ENCODE results near the gene CEP97.
"Not testable (repeated sequence)": the region's sequence is repeated elsewhere in the genome, so short reads cannot be mapped to it uniquely, and the experiment has no call there.

Gene CEP97

DNA sequence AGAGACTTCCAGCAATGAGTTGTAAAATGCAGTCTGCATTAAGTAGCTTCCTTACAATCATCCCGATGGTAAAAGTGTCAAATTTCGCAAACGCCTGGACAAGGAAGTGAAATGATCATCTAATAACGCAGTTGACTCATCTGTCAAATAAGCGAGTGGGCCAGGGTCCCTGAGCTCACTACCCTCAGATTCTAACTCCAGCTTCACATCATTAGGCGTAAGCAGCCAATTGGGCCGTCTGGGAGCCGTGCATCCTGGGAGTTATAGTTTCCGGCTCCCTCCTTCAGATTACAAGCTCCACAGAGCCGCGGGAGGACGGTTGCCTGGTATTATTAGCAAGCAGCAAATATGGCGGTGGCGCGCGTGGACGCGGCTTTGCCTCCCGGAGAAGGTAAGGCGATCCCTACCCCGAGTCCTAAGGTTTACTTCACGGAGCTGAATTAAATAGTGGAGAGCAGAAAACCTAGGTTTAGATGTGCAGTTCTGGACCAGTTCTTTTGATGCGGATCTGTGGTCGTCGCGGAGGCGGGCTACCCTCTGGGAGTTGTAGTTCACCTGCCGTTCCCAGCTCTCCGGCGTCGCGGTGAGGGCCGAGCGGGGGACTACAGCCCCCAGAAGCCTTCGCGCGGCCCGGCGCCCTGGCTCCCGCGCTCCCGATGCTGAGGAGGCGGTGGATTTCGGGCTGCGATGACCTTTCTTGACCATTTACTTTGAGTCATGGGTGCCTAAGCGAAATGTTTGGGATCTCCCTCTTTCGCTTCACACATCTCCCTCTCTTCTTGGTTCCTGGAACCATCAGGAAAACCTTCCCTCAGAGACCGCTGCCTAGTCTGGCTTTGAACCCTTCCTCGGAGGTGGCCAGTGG is at the start of gene CEP97:
CEP97 (plus strand) TSS at position 286 of the 865 bp plus-strand sequence; CDS start at position 349, 63 bp downstream.
- DNase-seq (ENCODE audit: low spot score): peak; percentile 91

DNA sequence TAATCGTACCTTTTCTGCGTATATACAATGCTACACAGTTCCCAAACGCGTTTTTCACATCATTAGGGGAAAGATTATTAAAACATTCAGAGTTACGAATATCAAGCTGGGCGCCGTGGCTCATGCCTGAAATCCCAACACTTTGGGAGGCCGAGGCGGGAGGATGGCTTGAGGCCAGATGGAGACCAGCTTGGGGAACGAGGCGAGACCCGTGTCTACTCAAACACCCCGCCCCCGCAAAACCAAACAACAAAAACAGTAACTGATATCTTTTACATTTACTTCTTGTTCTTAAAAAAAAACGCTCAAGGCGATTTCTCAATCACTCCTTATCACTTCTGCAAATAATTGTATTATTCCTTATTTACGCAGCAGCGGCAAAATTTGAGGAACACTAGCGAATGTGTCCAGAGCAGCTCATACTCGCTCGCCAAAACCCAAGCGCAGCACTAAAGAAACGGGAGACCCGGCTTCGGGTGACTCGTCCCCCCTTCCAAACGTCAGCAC is 48.7 kb upstream of the CEP97 start:
- DNase-seq (ENCODE audit: low spot score): no peak

DNA sequence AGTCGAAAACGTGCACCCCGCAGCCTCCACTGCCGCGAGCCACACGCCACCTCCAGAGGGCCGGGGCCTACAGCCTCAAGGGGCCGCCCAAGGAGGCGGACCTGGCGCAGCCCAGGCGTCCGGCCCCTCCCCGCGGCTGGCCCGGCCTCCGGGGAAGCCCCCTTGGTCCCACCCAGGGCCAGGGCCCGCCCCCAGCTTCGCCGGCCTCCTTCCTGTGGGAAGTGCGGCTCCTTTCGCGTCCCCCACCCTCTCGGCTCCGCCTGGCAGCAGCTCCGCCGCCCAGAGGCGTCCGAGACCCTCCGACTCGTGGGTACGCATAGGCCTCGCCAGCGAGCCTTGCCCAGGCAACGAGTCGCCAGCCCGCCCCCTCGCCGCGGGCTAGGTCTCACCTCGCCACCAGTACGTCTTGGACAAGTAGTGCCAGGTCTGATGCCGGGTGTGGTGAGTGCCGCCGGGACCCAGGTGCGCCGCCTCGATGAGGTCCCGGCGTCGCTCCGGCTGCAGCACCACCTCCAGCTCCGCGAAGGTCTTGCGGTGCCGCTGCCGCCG is 48.1 kb upstream of the CEP97 start:
- DNase-seq (ENCODE audit: low spot score): peak; percentile 92

- peak; percentile 98 for DNase-seq (ENCODE audit: low spot score)
Measured at GRCh38 chr3:101676765-101677435, 47.5 kb upstream of the CEP97 start, which contains the start of gene ZBTB11. ZBTB11 (minus strand) TSS chr3:101677132; CDS start chr3:101676914, 218 bp downstream.

DNA sequence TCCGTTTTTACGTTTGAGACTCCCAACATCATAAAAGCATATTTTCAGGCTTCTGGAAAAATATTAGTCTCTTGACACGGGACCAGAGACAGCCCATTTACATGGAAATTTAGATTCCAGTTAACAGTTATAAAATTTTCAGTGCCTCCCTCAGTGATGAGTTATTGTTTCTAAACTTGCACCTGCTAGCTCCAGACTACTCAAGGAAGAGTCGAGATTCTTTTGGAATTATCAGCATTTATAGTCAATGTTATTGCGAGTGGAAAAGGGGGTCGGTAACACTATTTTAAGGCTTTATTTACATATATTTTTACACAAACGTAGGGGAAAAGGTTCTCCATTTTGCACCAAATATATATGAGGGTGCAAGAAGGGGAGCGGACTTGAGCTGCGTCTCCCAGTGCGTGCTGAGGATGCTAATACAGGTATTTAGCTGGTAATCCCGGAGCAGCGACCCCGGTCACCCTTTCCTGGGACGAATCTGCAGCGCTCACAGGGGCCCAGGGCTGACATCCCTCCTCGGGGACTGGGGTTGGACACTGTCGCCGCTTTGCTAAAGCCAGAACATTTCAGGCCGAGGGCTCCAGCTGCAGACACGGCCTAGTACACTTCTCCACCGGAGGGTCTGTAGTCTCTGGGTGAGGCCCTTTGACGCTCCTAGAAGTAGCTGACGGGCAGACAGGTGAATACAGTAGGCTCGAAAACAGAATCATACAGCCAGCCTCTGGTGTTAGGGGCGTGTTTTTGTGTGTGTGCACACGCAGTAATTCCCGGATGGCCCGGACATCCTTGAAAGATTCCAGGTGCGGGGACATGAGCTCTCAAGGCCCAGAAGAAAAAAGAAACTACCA is 46.8 kb upstream of the CEP97 start:
- DNase-seq (ENCODE audit: low spot score): no peak

DNA sequence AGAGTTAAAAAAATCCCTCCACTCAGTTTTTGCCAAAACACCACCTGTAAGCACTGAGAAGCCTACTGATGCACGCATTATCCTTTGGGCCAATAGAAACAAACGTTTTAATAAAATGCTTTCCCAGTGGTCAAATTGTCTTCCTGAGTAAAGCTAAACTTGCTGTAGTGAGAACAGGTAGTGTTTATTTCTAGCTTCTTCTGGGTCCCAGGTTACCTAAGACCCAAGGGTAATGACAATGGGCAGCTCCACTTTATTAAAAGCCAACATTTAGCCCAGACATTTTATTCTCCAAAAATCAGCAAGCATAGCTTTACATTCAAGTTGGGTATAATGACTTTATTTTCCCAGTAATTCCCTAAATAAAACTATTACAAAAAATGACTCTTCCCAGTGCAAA is 45.6 kb upstream of the CEP97 start:
- DNase-seq (ENCODE audit: low spot score): not testable (repeated sequence)

- DNase-seq (ENCODE audit: low spot score): no peak
Measured at GRCh38 chr3:101680466-101680865, 43.9 kb upstream of the CEP97 start.

GRCh38 chr3:101685050-101685400 is 39.4 kb upstream of the CEP97 start:
- no peak for DNase-seq (ENCODE audit: low spot score)

DNA sequence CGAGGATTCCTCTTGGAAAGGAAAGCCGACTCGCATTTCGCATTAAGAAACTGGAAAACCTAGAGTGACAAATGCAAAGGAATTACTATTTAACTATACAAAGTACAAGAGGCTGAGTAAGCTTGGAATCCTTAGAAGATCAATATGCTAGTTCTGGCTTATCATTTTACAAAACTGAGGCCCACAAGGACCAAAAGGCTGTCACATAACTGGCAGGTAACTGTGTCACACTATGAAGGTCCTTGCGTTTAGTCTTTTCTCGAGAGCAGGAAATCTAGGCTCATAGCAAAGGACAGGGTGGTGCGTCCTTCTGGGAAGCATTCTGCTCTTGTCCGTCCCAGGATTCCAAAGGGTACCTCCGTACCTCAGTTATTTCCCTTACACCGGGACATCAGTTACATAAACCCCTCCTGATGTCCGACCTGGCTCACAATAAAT is 38.5 kb upstream of the CEP97 start:
- DNase-seq (ENCODE audit: low spot score): no peak

DNA sequence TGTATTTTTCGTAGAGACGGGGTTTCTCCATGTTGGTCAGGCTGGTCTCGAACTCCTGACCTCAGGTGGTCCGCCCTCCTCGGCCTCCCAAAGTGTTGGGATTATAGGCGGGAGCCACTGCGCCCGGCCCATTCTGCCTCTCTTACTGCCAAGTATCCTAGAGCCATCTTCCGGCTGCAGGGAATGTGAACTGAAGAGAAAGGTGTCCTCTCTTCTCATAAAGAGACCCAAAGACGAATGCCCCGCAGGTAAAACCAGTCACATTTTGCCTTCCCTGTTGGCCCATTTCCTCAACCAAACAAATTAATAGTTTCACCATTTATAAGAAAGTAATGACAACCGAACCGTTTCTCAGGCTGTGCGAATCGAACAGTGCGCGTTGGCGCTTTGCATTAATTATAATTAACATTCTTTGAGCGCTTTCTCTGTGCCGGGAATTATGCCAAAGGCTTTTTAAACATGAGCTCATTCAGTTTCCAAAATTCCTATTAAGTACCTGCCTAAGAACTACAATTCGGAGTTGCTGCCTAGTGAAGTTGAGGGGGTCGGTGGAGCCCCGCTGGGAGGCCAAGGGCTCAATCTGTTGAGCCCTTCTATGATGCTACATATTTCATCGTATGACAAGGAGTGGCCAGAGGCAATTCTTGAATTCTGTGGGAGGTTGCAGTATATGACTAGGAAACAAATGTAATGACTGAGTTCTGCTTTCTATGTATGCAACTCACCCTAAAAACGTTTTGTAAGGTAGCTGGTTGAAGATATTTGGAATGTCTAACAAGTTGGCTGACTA is 37.1 kb upstream of the CEP97 start:
- no peak for DNase-seq (ENCODE audit: low spot score)

DNA sequence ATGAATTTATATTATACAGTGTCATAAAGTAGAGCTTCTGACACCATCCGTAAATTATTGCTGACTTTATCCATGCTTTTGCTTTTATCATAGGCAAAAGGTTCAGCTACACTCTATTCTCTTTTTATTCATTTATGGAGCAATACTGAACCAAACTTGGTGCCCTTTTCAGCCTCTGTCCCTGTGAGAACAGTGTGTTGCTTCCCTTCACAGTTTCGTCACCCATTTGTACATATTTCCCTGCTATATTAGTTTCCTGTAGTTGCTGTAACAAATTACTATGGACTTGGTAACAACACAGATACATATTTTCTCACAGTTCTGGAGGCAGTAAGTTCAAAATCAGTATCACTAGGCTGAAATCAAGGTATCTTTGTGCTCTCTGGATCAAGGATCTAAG is 35.1 kb upstream of the CEP97 start:
- no peak for DNase-seq (ENCODE audit: low spot score)

DNA sequence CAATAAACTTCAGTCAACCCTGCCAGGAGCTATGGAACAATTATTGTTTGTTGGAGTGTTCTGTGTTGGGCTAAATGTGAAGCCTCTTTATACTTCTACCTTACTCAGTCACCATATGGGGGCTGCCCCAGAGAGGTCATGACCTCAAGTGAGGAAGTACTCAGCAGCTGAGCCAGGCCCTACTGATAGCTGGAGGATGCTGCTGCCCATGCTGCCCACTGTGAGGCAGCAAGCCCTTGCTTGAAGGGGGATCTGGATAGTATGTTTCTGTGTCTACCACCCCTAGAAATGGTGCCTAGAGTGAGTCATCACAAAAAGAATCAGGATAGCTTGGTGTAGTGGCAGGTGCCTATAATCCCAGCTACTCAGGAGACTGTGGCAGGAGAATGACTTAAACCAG is 33.4 kb upstream of the CEP97 start:
- no peak for DNase-seq (ENCODE audit: low spot score)

DNA sequence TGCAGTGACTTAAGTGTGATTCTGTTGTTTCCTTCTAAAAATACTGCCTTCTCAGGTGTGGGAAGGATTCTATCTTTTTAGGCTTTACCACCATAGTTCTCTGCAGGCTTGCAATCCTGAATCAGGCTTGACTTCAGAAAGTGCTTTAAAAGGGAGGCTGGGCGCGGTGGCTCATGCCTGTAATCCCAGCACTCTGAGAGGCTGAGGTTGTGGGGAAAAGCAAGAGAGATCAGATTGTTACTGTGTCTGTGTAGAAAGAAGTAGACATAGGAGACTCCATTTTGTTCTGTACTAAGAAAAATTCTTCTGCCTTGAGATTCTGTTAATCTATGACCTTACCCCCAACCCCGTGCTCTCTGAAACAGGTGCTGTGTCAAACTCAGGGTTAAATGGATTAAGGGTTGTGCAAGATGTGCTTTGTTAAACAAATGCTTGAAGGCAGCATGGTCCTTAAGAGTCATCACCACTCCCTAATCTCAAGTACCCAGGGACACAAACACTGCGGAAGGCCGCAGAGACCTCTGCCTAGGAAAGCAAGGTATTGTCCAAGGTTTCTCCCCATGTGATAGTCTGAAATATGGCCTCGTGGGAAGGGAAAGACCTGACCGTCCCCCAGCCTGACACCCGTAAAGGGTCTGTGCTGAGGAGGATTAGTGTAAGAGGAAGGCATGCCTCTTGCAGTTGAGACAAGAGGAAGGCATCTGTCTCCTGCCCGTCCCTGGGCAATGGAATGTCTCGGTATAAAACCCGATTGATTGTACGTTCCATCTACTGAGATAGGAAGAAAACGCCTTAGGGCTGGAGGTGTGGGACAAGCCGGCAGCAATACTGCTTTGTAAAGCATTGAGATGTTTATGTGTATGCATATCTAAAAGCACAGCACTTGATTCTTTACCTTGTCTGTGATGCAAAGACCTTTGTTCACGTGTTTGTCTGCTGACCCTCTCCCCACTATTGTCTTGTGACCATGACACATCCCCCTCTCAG is 32.4 kb upstream of the CEP97 start:
- not testable (repeated sequence) for DNase-seq (ENCODE audit: low spot score)

- DNase-seq (ENCODE audit: low spot score): not testable (repeated sequence)
Measured at GRCh38 chr3:101693540-101693939, 30.9 kb upstream of the CEP97 start.

- not testable (repeated sequence) for DNase-seq (ENCODE audit: low spot score)
Measured at GRCh38 chr3:101694836-101695235, 29.6 kb upstream of the CEP97 start.

DNA sequence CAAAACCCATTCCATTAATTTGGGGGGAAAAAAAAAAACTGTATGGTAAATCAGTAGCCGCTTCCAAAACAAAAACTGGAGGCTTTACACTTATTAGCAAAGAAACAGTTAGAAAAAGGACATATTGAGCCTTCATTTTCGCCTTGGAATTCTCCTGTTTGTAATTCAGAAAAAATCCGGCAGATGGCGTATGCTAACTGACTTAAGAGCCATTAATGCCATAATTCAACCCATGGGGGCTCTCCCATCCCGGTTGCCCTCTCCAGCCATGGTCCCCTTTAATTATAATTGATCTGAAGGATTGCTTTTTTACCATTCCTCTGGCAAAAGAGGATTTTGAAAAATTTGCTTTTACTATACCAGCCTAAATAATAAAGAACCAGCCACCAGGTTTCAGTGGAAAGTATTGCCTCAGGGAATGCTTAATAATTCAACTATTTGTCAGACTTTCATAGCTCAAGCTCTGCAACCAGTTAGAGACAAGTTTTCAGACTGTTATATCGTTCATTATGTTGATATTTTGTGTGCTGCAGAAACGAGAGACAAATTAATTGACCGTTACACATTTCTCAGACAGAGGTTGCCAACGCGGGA is 28.5 kb upstream of the CEP97 start:
- peak; percentile 51 for DNase-seq (ENCODE audit: low spot score)

DNA sequence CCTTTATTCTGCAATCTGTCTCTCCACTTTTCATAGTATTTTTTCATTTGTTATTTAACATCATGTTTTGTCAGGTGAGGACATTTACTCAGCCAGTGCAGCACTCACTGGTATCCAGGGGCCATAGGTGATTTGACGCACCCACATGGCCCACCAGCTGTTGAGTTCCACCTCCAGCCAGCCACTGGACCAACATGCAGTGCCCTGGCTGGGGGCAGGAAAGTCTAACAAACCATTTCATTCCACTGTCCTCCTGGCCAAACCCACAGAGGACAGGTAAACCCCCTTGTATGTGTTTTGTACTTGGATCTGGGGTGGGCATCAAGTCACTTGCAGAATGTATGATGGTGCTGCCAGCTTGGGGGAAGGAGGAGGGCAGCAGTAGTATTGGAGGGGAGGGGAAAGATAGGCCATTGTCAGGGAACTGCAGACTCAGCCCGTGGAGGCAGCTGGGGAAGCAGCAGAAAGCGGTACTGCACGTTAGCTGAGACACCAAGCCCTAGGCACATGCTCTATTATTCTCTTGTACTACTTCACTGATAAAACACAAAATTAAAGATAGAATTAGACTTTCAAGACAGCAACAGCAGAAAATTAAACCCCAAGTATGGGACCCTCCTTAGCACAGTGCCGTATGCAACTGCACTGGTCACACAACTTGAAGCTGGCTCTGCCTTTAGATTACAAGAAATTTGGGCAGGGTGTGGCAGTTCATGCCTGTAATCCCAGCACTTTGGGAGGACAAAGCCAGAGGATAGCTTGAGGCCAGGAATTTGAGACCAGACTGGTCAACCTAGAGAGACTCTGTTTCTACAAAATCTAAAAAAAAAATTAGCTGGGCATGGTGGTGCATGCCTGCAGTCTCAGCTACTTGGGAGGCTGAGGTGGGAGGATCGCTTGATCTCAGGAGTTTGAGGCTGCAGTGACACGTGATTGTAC is 22.4 kb upstream of the CEP97 start:
- no peak for DNase-seq (ENCODE audit: low spot score)

- DNase-seq (ENCODE audit: low spot score): no peak
Measured at GRCh38 chr3:101702726-101703125, 21.7 kb upstream of the CEP97 start.

Data from LoVo (cell line).